ENCODE measurements around the gene NLGN4Y.

- TF ChIP-seq POLR2AphosphoS5 (IDR thresholded peaks at IDR 0.05; ENCODE audit: borderline replicate concordance, low read depth, low read length) (no peak), EZH2 (IDR thresholded peaks at IDR 0.05) (no peak), FOXP2 (optimal IDR thresholded peaks at IDR 0.05; ENCODE audit: control extremely low read depth, extremely low read length, insufficient read depth) (no peak)
Observed at GRCh38 chrY:14618513-14618912, 94.2 kb downstream of the NLGN4Y start.

Data from SK-N-MC (cell line).